Islet precursor cell (in vitro differentiated cells): ENCODE measurements around the gene AGGF1.
A peak's percentile ranks its signal among the peaks of the same experiment; 100 is the strongest.
"Not testable (repeated sequence)": the region's sequence is repeated elsewhere in the genome, so short reads cannot be mapped to it uniquely, and the experiment has no call there.

Experiments
- DNase-seq: peaks from one replicate; pipeline ENCODE4 v3.0.0-alpha.2; 2018

AGGF1 gene

GRCh38 chr5:77028631-77029375, 1.4 kb upstream of the AGGF1 start:
- DNase-seq = no peak

GRCh38 chr5:77029376-77029885, 773 bp upstream of the AGGF1 start:
- no peak for DNase-seq

GRCh38 chr5:77031891-77032290, 1.7 kb downstream of the AGGF1 start:
- no peak for DNase-seq

GRCh38 chr5:77032635-77033034, 2.4 kb downstream of the AGGF1 start:
- no peak for DNase-seq

GRCh38 chr5:77033338-77033737, 3.1 kb downstream of the AGGF1 start:
- no peak for DNase-seq

- no peak for DNase-seq
Observed at GRCh38 chr5:77035950-77036349, 5.7 kb downstream of the AGGF1 start.

GRCh38 chr5:77046416-77047073, 16.3 kb downstream of the AGGF1 start:
- DNase-seq = no peak

- no peak for DNase-seq
Observed at GRCh38 chr5:77064040-77064439, 33.8 kb downstream of the AGGF1 start.

GRCh38 chr5:77065256-77065655, 35.1 kb downstream of the AGGF1 start:
- DNase-seq = no peak

GRCh38 chr5:77066184-77066583, 36.0 kb downstream of the AGGF1 start:
- no peak for DNase-seq

- DNase-seq = no peak
Observed at GRCh38 chr5:77066823-77067442, 36.7 kb downstream of the AGGF1 start.

- DNase-seq = no peak
Observed at GRCh38 chr5:77073667-77074066, 43.5 kb downstream of the AGGF1 start.

GRCh38 chr5:77074745-77075144, 44.5 kb downstream of the AGGF1 start:
- no peak for DNase-seq

GRCh38 chr5:77076961-77077828, 47.0 kb downstream of the AGGF1 start:
- DNase-seq = peak; percentile 86

GRCh38 chr5:77077829-77078176, 47.6 kb downstream of the AGGF1 start:
- no peak for DNase-seq

- DNase-seq = not testable (repeated sequence)
Observed at GRCh38 chr5:77080479-77080878, 50.3 kb downstream of the AGGF1 start.

GRCh38 chr5:77080905-77081304, 50.7 kb downstream of the AGGF1 start:
- no peak for DNase-seq

- no peak for DNase-seq
Observed at GRCh38 chr5:77082280-77082679, 52.1 kb downstream of the AGGF1 start.

- no peak for DNase-seq
Observed at GRCh38 chr5:77083088-77083487, 52.9 kb downstream of the AGGF1 start.

GRCh38 chr5:77086368-77086688, 56.1 kb downstream of the AGGF1 start:
- no peak for DNase-seq

- DNase-seq = peak; percentile 89
Observed at GRCh38 chr5:77086689-77087483, 56.7 kb downstream of the AGGF1 start, which contains the start of gene ZBED3. Gene ZBED3 (minus strand): TSS chr5:77087285. CDS start chr5:77077878, 9,407 bp downstream.
